Renal cortical epithelial cell (primary cell): ENCODE results near the gene ATP8A2. TPM values are rescaled to one million over a fixed set of nuclear protein-coding genes. Genes with fewer than 3 reads are reported as not detected.

Experiments used
- DNase-seq: peaks from one replicate; pipeline ENCODE4 v3.0.0-alpha.2; 2011; ENCODE audit warnings: low read depth
- total RNA-seq: library from RNA; depleted of rRNA; stranded (reverse); fragments of >200 nt; gene quantifications from 2 replicates; pipeline ENCODE4 v1.2.3, GENCODE V29; 2014

Gene ATP8A2
- total RNA-seq, 1 donor from 2014 or later, result 2.7 TPM

GRCh38 chr13:26012995-26013394 lies 641.2 kb downstream of the ATP8A2 start:
- no peak for DNase-seq

DNA sequence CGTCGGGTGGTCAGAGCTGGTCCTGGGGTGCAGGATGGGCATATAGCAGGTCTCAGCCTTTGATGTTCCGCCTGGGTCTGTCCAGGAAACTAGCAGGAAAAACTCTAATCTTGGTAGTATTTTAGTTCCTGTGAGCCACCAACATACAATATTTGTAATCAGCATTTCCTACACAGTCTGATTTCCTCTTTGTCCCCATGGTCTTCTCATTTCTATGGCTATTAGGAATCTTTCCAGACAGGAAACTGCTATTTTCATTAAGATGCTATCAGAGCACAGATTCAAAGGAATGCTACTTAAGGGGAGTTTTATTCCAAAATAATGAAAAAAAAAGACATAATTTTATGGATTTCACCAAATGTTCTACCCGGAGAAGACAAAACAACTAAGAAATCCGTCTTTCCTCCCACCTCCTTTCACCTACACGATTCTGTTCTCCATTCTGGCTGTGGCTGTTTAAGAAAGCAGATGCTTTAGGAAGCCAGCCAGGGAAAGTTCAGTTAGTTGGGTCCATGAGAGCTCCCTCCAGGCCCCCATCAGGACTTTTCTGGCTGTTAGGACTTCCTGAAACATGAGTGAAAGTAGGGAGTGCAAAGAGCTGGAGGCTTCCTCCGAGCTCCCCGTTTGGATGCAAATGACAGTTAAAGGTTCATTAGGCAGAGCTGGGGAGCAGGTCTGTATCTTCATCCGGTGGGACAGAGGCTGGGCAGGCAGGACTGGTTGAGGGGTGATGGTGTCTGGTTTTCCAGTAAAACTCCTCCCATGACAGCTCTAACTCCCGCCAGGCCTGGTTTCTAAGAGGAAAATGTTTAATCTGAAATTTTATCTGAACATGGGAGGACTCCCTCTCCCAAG lies 643.7 kb downstream of the ATP8A2 start:
- DNase-seq, result no peak

- DNase-seq, result no peak
These were observed 644.4 kb downstream of the ATP8A2 start for GRCh38 chr13:26016189-26016588.

DNA sequence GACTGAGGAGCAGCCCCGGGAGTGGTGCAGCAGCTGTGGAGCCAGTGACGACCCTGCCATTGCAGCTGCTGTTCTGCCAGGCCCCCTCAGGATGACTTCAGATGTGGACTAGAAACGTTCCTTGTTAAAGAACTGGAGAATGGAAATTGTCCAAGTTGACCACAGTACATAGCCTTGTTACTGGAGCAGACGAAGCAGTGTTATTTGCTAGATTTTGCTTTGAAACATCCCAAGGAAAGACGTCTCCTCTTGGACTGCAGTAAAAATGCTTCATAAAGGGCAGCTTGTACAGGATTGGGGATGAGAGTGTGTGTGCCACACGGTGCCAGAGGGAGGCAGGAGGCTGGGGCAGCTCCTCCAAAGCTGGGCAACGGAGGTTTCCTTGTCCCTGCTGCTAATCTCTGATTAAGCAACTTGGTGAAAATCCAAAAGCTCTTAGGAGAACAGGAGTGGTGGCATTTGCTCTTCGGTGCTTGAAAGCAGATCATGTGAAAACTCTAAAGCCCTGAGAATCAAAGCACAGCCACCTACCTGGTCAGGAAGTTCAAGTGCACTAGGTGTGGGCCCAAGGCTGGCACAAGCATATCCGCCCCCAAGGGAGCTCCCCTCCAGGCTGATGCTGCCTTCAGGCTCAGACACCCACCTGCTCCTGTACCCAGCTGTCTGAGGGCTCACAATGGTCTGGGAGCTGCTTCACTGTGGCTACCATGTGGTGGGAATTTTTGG lies 645.6 kb downstream of the ATP8A2 start:
- DNase-seq, result peak; percentile 18

DNA sequence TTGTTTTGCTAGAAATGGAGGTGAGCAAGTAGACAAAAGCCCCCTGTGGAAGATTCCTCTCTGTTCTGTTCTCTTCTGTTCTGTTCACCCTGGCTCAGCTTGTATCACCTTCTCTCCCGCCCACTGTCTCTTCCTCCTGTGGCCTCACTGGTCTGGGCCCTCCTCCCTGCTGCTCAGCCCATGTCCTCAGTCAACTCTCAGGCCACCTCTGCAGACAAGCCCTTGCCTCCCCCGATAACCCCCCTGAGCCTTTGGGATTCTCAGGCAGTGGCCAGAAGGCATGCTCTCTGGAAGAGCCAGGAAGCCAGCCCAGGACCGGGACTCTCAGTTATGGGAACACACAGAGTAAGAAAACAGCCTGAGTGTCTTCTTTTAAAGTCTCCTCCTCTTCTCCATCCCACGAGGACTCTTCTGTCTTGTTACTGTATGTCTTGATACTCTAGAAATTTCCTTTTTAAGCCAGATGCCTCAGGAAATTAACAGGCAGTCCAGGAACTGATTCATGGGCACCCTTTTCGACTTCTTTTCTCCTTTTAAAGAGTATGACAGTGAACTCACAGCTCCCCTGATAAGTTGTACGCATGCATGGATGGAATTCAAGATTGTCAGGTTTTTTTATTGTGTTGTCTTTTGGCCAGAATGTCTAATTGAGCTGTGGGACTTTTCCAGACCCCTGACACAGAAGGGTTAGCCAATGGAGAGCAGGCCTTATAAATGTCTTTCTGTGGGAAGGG lies 646.3 kb downstream of the ATP8A2 start:
- DNase-seq, result peak; percentile 8

DNA sequence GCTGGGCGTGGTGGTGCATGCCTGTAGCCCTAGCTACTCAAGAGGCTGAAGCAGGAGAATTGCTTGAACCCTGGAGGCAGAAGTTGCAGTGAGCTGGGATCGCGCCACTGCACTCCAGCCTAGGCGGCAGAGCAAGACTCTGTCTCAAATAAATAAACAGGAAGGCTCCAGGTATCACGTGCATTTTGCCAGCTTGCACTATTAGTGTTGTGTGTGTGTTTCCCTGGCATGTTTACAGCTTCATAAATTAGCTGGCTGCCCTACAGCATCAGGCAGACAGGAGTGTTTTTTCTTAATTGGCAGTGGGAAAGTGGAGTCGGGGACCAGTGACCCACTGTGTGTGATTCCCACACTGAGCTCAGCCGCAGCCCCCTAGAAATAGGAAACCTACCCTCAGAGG lies 647.5 kb downstream of the ATP8A2 start:
- DNase-seq, result peak; percentile 65

DNA sequence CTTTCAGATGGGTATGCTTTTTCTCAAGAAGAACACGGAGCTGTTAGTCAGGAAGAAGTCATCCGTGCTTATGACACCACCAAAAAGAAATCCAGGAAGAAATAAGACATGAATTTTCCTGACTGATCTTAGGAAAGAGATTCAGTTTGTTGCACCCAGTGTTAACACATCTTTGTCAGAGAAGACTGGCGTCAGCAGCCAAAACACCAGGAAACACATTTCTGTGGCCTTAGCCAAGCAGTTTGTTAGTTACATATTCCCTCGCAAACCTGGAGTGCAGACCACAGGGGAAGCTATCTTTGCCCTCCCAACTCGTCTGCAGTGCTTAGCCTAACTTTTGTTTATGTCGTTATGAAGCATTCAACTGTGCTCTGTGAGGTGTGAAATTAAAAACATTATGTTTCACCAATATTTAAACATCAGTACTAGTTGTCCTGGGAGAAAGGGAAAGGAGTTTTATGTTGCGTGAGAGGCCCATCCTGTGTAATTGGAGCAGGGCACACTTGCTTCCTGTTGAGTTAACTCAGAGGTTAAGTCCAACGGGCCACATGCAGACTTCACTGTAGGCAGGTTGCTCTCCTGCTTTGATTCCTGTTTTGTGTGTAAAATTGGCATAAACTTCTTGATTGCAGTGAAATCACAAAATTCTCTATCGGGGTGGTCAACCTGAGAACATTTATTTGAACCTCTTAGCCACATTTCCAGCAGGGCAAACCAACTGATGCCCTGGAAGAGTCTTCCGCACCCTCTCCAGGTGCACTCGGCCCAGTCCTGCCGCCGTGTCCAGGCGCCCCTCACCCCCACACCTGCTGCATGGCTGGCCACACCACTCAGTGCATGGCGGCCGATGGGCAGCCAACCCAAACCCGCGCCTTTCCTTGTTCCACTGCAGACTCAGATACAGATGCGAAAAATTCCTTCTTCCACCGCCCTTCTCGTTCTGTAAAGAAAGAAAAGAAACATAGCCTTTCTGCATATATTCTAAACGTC lies 648.4 kb downstream of the ATP8A2 start:
- DNase-seq, result peak; percentile 100

GRCh38 chr13:26020891-26021290 lies 649.1 kb downstream of the ATP8A2 start:
- no peak for DNase-seq

DNA sequence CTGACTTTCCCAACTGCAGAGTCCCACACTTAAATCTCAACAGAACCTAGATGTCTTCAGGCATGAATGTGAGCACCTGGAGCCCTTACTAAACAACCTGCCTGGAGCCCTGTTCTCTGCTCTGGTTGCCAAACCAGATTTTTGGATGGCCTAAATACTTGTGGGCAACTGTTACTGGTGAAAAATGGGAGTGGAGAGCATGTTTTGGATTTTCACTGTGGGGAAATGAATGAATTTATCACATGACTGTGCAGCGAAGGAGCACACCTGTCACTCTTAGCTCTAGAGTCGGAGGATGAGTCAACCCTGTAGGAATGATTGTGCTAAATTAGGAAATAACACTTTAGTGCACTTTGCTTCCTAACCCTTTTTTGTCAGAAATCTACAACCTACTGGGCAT lies 649.7 kb downstream of the ATP8A2 start:
- peak; percentile 76 for DNase-seq

GRCh38 chr13:26021956-26022355 lies 650.2 kb downstream of the ATP8A2 start:
- peak; percentile 10 for DNase-seq

DNA sequence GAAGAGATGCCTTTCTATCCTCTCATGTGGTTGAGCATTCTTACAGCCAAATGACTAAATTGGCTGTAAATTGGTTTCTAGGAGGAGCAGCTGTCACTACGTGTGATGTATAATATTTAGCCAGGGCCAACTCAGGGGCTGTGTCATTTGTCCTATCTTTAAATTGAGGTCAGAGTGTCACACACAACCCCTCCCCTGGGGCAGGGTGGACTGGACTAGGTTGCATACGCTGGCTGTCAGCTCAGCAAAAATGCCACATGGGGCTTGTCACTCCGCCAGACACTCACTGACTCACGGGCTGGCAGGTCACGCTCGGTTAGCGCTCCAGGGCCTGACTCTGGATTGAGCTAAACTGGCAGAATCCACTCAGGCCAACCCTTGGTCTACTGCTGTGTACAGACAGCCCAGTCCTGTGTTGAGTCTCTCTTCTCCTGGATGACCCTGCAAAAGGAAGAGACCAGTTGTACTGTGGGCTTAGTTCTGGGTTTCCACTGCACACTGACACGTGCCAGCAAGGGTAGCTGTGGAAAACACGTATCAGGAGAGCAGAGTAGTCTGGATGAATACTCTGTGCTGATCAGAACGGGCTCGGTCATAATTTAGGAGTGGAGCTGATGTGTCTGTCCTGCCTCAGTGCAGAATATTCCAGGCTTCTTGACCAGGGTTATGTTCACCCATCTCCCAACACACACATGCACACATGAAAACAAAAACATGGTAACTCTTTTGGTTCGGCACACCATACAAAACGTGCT lies 650.9 kb downstream of the ATP8A2 start:
- DNase-seq, result peak; percentile 94

DNA sequence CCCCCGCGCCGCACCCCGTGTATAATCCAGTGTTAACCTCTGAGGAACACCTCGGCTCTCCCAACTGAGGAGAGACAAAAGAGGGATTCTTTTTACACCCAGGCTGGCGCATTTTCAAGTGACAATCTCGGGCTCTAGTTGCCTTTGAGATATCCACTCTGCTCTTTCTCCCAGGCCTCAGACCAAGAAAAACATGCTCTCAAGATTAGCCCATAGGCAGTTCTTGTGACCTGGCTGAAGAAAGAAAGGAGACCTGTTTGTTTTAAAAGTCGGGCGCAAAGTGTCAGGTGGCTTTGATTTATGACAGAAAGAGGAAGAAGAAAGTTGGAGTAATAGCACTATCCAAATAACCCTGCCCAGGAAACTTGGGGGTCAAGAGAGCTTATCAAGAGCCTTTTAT lies 652.8 kb downstream of the ATP8A2 start:
- DNase-seq, result no peak

DNA sequence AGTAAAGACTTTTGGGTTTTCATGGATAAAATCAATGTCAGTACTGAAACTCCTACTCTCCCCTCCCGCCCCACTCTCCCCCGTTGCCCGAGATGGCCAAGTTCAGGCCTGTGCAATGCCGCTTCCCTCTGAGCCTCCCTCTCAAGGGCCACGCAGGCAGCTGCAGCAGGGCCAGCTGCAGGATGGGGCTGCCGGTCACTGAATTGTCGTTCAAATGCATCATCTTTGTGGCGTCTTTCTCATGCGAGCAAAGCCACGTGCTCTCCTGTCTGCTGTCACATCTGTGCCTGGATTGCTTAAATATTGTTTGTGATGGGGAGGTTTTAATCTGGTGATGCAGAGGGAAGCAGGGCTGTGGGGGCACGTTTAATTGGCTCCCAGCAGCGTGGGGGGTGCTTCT lies 653.4 kb downstream of the ATP8A2 start:
- DNase-seq, result no peak

DNA sequence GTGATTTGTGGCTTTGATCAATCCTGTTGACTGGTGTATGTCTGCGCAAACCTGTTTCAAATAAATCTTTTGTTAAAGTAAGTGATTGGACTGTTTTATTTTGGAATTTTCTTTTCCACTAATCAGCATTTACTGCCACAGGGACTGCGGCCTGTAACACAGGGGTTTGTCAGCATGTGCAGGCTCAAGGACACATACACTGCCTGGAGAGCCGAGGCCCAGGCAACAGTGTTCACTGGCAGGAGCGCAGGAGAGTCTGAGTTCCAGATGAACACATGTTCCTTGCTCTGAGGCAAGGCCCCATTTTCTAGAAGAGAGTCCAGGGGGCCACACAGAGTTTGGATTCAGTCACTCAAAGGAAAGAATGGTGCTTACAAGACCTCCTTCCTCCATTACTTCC lies 654.0 kb downstream of the ATP8A2 start:
- no peak for DNase-seq

GRCh38 chr13:26026211-26026610 lies 654.4 kb downstream of the ATP8A2 start:
- no peak for DNase-seq

- no peak for DNase-seq
These were observed 657.9 kb downstream of the ATP8A2 start for GRCh38 chr13:26029581-26030136.

- no peak for DNase-seq
These were observed 658.6 kb downstream of the ATP8A2 start for GRCh38 chr13:26030331-26030730.

- no peak for DNase-seq
These were observed 662.2 kb downstream of the ATP8A2 start for GRCh38 chr13:26034018-26034417.

GRCh38 chr13:26036383-26036782 lies 664.6 kb downstream of the ATP8A2 start:
- peak; percentile 14 for DNase-seq

DNA sequence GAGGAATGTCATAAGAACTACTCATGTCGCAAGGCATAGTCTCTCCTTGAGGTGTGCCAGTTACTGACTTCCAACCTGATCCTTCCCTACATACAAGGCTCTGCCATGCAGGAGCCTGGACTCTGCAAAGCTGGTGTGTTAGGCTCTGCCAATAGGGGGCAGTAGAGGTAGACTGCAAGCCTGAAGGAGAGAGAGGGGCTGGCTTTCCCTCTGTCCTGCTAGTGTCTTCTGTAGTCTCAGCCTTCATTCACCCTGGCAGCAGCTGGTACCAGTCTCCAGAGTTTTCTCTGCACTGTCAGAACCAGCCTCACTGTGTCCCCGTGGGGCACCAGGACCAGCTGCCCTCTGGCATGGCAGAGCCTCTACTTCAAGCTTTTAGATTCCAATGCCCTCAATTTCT lies 665.5 kb downstream of the ATP8A2 start:
- peak; percentile 20 for DNase-seq
